SKM-1 treated with dmso at 0.1 percent for 144 hours (cell line): ENCODE results near the gene MYMK.
A peak's percentile ranks its signal among the peaks of the same experiment; 100 is the strongest.

Experiments used
- DNase-seq: peaks from one replicate; lab custom pipeline; 2025; ENCODE audit not compliant: unreplicated experiment; lab: John Stamatoyannopoulos, UW

Gene MYMK

GRCh38 chr9:133470988-133471387, 53.8 kb downstream of the MYMK start:
- peak; percentile 16 for DNase-seq

GRCh38 chr9:133470427-133470924, 54.3 kb downstream of the MYMK start:
- peak; percentile 23 for DNase-seq

GRCh38 chr9:133468777-133469421, 55.9 kb downstream of the MYMK start:
- DNase-seq = no peak

GRCh38 chr9:133468374-133468773, 56.4 kb downstream of the MYMK start:
- no peak for DNase-seq

- no peak for DNase-seq
These were observed 57.7 kb downstream of the MYMK start for GRCh38 chr9:133467101-133467500.

GRCh38 chr9:133465984-133466383, 58.8 kb downstream of the MYMK start:
- no peak for DNase-seq

GRCh38 chr9:133464638-133465037, 60.1 kb downstream of the MYMK start:
- DNase-seq = no peak
